ENCODE data around the gene BMP5. TPM values are rescaled to one million over a fixed set of nuclear protein-coding genes. Genes with fewer than 3 reads are reported as not detected.

Gene BMP5
- total RNA-seq, 1 donor from 2014 or later = not detected

DNA sequence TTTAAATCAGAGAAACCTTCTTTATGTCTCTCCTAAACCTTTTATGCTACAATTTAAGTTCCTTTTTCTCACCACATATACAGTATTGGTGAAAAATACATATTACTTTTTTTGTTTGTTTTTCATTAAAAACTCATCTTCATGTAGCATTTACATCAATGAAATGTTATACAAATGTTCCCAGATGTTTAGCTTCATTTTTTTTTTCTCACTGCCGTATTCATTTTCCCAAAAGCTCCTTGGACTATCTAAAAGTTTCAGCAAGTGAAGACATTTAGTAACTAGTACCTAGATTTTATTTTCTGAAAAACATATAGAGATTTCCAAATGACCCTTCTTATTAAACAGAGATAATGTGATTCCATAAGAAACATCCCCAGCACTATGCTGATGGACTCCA lies 128.9 kb downstream of the BMP5 start:
- no peak overlapping the region for H3K4me3 ChIP-seq (ENCODE audit: low read depth, low read length)
- no peak for DNase-seq (ENCODE audit: low read depth)
- TF ChIP-seq, protein P1, sequence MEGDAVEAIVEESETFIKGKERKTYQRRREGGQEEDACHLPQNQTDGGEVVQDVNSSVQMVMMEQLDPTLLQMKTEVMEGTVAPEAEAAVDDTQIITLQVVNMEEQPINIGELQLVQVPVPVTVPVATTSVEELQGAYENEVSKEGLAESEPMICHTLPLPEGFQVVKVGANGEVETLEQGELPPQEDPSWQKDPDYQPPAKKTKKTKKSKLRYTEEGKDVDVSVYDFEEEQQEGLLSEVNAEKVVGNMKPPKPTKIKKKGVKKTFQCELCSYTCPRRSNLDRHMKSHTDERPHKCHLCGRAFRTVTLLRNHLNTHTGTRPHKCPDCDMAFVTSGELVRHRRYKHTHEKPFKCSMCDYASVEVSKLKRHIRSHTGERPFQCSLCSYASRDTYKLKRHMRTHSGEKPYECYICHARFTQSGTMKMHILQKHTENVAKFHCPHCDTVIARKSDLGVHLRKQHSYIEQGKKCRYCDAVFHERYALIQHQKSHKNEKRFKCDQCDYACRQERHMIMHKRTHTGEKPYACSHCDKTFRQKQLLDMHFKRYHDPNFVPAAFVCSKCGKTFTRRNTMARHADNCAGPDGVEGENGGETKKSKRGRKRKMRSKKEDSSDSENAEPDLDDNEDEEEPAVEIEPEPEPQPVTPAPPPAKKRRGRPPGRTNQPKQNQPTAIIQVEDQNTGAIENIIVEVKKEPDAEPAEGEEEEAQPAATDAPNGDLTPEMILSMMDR (conservative IDR thresholded peaks at IDR 0.05; ENCODE audit: low read depth, low read length) = no peak

DNA sequence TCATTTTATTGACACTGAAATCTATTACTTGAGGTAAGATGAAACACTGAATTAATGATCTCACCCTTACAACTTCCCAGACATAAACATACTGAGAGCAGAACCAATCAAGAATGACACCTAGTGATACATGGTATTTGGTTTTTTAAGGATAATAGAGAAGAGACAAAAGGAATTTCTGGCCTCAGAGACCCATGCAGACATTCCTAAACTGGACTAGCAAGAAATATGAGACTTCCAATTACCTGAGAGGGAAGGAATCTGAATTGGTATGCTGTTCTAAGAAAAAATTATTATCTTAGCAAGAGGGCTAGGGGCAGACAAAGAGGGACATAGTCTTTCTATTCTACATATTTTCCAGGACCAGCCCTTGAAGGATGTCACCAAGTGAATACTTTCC lies 141.1 kb downstream of the BMP5 start:
- DNase-seq (ENCODE audit: low read depth) = no peak
- no peak overlapping the region for H3K4me3 ChIP-seq (ENCODE audit: low read depth, low read length)
- TF ChIP-seq, protein P1 (conservative IDR thresholded peaks at IDR 0.05; ENCODE audit: low read depth, low read length) = no peak

DNA sequence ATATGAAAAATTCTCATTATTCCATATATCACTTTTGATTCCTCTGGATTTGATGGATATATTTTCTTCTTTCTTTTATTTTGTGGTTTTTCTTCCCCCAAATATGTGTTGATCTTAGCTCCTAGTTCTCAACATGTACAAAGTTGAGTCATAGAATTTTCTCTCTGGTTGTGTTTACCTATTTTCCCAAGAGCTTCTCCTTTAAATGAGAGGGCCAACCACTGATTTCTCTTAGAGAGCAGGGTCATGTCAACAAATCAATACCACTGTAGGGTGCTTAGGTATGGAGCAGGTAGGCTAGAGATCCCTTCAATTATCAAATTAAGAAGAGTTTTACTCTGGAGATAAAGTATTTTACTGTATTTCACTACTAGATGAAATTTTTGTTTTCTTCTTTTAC lies 145.7 kb downstream of the BMP5 start:
- TF ChIP-seq, protein P1 (conservative IDR thresholded peaks at IDR 0.05; ENCODE audit: low read depth, low read length) = no peak
- H3K4me3 ChIP-seq (ENCODE audit: low read depth, low read length) = no peak overlapping the region
- no peak for DNase-seq (ENCODE audit: low read depth)

DNA sequence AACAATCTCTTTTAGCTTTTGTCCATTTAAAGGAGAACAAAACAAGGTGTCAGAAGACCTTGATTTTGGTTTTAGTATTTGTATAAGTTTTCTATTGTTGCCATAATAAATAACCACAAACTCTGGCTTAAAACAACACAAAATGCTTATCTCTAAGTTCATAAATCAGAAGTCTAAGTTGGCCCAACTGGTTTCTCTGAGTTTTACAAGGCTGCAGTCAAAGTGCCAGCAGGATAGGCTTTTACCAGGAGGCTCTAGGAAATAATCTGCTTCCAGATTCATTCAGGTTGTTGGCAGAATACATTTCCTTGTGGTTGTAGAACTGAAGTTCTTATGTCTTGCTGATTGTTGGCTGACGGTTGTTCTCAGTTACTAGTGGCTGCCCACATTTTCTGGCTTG lies 149.2 kb downstream of the BMP5 start:
- no peak for DNase-seq (ENCODE audit: low read depth)
- TF ChIP-seq, protein P1 (conservative IDR thresholded peaks at IDR 0.05; ENCODE audit: low read depth, low read length) = no peak

DNA sequence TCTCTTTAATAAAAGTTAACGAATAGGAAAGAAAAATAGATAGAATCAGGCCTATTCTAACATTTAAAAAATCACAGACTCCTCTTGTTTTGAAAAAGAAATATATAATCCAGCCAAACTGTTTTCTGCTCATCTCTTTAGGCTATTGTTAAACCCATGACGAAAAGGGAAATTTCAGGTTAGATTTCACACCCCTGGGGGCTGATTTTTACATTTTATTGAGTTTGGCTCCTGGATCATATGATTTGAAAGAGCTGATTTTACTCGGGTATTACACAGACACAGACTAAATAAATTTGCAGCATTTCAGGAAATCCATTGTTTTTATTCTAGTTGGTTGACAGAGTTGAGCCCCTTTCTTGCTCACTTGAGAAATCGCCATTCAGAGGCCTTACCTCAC lies 160.6 kb downstream of the BMP5 start:
- TF ChIP-seq, protein P1 (conservative IDR thresholded peaks at IDR 0.05; ENCODE audit: low read depth, low read length) = no peak
- no peak for DNase-seq (ENCODE audit: low read depth)
- H3K4me3 ChIP-seq (ENCODE audit: low read depth, low read length) = no peak overlapping the region

More for the DNA sequence above, 149.2 kb downstream of the BMP5 start:
- H3K4me3 ChIP-seq (ENCODE audit: low read depth, low read length) = no peak overlapping the region

DNA sequence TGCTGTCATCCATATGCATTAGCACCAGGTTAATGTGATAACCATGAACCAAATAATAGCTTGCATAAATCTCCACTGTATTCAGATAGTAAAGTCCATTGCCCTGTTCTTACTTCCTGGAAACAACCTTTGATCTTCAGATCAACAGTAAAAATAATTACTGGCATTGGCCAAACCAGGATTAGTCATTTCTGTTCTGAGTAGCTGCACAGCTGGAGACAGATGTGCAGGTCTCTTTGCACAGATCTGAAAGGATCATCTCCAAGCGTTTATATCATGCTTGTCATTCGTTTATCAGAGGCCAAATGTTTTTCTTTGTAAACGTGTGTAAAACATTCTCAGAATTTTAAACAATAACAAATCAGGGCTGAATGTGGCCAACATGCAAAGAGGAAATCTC lies 162.0 kb downstream of the BMP5 start:
- no peak for DNase-seq (ENCODE audit: low read depth)
- TF ChIP-seq, protein P1 (conservative IDR thresholded peaks at IDR 0.05; ENCODE audit: low read depth, low read length) = no peak
- no peak overlapping the region for H3K4me3 ChIP-seq (ENCODE audit: low read depth, low read length)

DNA sequence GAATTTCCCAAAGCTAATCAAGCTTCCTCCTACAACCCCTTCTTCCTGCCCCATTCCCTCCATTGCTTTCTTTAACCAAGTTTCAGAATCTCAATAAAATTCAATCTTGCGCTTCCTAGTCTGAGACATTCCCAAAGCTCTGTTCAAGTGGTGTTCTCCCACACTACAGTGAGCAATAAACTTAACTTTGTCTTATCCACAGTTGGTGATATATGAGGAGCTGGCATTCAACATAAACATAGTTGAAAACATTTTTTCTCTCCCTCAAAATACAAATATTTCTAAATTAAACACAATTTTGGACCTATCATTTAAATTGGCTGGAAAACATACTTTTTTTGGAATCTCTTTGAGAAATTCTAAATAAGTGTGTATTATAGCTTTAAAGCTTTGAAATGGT lies 166.7 kb downstream of the BMP5 start:
- TF ChIP-seq, protein P1 (conservative IDR thresholded peaks at IDR 0.05; ENCODE audit: low read depth, low read length) = no peak
- DNase-seq (ENCODE audit: low read depth) = no peak

More for the DNA sequence above, 166.7 kb downstream of the BMP5 start:
- H3K4me3 ChIP-seq (ENCODE audit: low read depth, low read length) = no peak overlapping the region

All from epithelial cell of proximal tubule (primary cell).